ENCODE measurements around the gene OR10G8. TPM values are rescaled to one million over a fixed set of nuclear protein-coding genes. Genes with fewer than 3 reads are reported as not detected.

OR10G8 gene
- total RNA-seq, 1 experiment from 2014 or later, result not detected

DNA sequence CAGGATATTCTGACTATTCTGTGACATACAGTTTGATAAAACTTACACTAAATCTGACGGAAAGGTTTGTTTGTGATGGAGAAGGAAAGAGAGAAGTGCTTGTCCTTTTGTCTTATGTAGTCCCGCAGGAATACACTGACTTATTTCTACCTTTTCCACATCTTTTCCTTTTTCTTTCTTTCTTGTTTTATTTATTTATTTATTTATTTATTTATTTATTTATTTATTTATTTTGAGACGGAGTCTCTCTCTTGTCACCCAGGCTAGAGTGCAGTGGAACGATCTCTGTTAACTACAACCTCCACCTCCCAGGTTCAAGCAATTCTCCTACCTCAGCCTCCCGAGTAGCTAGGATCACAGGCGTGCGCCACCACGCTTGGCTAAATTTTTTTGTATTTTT lies 45.5 kb downstream of the OR10G8 start:
- Mint-ChIP-seq H3K4me1 (ENCODE audit: insufficient read depth, unreplicated experiment) (peaks cover 11% of the 10 kb centered on the region), H3K36me3 (ENCODE audit: insufficient read depth, unreplicated experiment) (no peaks in the 10 kb centered on the region), H3K27ac (ENCODE audit: low read depth, unreplicated experiment) (no peak overlapping the region), H3K9me3 (ENCODE audit: unreplicated experiment) (no peaks in the 10 kb centered on the region), H3K27me3 (ENCODE audit: insufficient read depth, unreplicated experiment) (peaks cover 9% of the 10 kb centered on the region), H3K4me3 (ENCODE audit: unreplicated experiment) (no peak overlapping the region)
- no TSS peak for BruUV-seq (replicated peaks)
- intact Hi-C loops (cut with micrococcal nuclease), result loop anchor here (5.0 kb wide), 2 partner anchors 330 kb away; partner anchors contain the start of gene ZNF202
- TF ChIP-seq, protein P1, sequence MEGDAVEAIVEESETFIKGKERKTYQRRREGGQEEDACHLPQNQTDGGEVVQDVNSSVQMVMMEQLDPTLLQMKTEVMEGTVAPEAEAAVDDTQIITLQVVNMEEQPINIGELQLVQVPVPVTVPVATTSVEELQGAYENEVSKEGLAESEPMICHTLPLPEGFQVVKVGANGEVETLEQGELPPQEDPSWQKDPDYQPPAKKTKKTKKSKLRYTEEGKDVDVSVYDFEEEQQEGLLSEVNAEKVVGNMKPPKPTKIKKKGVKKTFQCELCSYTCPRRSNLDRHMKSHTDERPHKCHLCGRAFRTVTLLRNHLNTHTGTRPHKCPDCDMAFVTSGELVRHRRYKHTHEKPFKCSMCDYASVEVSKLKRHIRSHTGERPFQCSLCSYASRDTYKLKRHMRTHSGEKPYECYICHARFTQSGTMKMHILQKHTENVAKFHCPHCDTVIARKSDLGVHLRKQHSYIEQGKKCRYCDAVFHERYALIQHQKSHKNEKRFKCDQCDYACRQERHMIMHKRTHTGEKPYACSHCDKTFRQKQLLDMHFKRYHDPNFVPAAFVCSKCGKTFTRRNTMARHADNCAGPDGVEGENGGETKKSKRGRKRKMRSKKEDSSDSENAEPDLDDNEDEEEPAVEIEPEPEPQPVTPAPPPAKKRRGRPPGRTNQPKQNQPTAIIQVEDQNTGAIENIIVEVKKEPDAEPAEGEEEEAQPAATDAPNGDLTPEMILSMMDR (IDR thresholded peaks at IDR 0.05; ENCODE audit: unreplicated experiment), result no peak
- ChIA-PET CTCF (interaction anchor here (0.6 to 4.9 kb wide), 30 partner anchors 8 to 514 kb away, joined by 3 to 61 read pairs (median 4); partner anchors contain the start of gene VWA5A), POLR2A (interaction anchor here (0.7 kb wide), 1 partner anchor 349 kb away, joined by 3 read pairs; no protein-coding TSS in a partner anchor)
- no peak for DNase-seq (ENCODE audit: unreplicated experiment)

DNA sequence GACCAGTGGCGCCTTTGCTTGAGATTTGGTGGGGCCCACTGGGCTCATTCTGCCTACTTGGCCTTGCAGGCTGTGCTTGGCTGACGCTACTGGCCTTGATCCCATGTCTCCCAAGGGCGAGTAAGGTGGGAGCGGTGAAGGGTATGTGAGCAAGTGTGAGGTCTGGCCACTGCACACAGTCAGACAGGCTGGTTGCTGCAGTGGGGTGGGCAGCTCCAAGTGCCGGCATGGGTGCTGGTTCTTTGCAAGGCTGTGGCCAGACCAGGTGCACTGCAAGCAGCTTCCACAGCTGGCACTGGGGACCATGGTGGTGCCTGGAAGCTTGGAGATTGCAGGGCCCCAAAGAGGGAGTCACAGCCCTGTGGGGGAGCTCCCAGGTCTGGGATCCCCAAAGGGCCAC lies 48.0 kb downstream of the OR10G8 start:
- ChIA-PET POLR2A (no interaction called here), CTCF (interaction anchor here (0.6 to 1.8 kb wide), 3 partner anchors 14 to 203 kb away, joined by 3 to 6 read pairs (median 5); no protein-coding TSS in a partner anchor)
- DNase-seq (ENCODE audit: unreplicated experiment), result no peak
- H3K27ac Mint-ChIP-seq (ENCODE audit: low read depth, unreplicated experiment), result no peak overlapping the region
- peaks cover under 1% of the 10 kb centered on the region for H3K4me1 Mint-ChIP-seq (ENCODE audit: insufficient read depth, unreplicated experiment)
- no peak overlapping the region for H3K4me3 Mint-ChIP-seq (ENCODE audit: unreplicated experiment)
- no TSS peak for BruUV-seq (replicated peaks)
- H3K27me3 Mint-ChIP-seq (ENCODE audit: insufficient read depth, unreplicated experiment), result no peaks in the 10 kb centered on the region
- intact Hi-C loops (cut with micrococcal nuclease), result loop anchor here (5.0 kb wide), 2 partner anchors 328 to 332 kb away; partner anchors contain the start of gene ZNF202
- TF ChIP-seq, protein P1 (IDR thresholded peaks at IDR 0.05; ENCODE audit: unreplicated experiment), result no peak
- no peaks in the 10 kb centered on the region for H3K9me3 Mint-ChIP-seq (ENCODE audit: unreplicated experiment)
- no peaks in the 10 kb centered on the region for H3K36me3 Mint-ChIP-seq (ENCODE audit: insufficient read depth, unreplicated experiment)

DNA sequence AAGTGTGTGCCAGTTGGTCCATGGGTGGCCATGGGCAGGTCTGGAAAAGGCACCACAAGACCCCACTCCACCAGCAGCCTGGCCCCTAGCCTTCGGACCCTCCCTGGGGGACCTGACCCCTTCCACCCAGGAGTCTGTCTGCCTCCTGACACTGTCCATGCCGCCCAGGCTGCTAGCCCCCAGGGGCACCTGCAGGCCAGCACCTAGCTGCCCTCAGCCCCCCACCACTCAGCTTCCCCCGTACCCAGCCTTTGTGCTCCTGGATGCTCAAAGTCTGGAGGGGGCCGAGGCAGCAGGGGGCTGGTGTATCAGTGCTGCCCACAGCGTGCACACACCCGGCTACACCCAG lies 48.9 kb downstream of the OR10G8 start:
- intact Hi-C loops (cut with micrococcal nuclease), result no loop called here
- BruUV-seq (replicated peaks), result no TSS peak
- no peak for DNase-seq (ENCODE audit: unreplicated experiment)
- ChIA-PET CTCF (interaction anchor here (1.5 to 1.8 kb wide), 2 partner anchors 119 to 202 kb away, joined by 5 to 6 read pairs; no protein-coding TSS in a partner anchor), POLR2A (no interaction called here)
- no peak overlapping the region for H3K4me3 Mint-ChIP-seq (ENCODE audit: unreplicated experiment)
- TF ChIP-seq, protein P1 (IDR thresholded peaks at IDR 0.05; ENCODE audit: unreplicated experiment), result no peak
- H3K27ac Mint-ChIP-seq (ENCODE audit: low read depth, unreplicated experiment), result no peak overlapping the region
- H3K36me3 Mint-ChIP-seq (ENCODE audit: insufficient read depth, unreplicated experiment), result no peaks in the 10 kb centered on the region
- H3K27me3 Mint-ChIP-seq (ENCODE audit: insufficient read depth, unreplicated experiment), result no peaks in the 10 kb centered on the region
- no peaks in the 10 kb centered on the region for H3K4me1 Mint-ChIP-seq (ENCODE audit: insufficient read depth, unreplicated experiment)
- no peaks in the 10 kb centered on the region for H3K9me3 Mint-ChIP-seq (ENCODE audit: unreplicated experiment)

DNA sequence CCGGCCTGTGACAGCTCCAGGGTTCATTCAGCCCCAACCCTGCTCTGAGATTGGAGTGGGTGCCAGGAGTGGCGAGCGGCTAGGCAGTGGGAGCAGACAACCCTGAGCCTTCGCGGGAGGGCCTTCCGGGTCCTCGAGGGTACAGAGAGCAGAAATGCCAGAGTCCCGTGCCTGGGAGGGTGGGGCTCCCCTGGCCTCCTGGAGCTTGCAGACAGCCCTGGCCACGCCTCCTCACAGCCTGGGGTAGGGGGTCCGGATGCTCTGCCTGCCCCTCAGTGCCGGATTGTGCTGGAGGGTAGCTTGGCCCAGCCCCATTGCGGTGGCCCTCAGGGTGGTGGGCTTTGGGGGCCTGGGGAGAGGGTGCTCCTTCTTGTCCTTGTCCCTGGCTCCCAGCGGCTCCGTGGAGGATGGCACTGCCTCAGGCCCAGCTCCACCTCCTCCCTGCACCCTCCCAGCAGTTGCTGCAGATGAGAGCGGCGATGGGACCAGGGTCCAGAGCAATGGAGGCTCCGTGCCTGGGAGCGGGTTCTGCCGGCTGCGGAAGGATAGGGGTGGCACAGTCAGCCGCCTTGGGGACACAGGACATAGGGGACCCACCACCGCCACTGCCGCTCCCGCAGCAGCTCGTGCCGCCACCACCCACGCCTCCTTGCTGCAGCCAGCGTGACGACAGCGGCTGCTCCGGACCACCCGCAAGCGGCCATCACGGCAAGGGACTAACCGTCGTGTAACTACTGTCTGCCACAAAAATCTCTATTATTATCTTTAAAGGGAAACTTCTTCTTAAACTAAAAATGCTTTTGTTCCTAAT lies 49.4 kb downstream of the OR10G8 start:
- DNase-seq (ENCODE audit: unreplicated experiment), result no peak
- no peaks in the 10 kb centered on the region for H3K9me3 Mint-ChIP-seq (ENCODE audit: unreplicated experiment)
- H3K4me1 Mint-ChIP-seq (ENCODE audit: insufficient read depth, unreplicated experiment), result no peaks in the 10 kb centered on the region
- TF ChIP-seq, protein P1 (IDR thresholded peaks at IDR 0.05; ENCODE audit: unreplicated experiment), result no peak
- no peaks in the 10 kb centered on the region for H3K27me3 Mint-ChIP-seq (ENCODE audit: insufficient read depth, unreplicated experiment)
- intact Hi-C loops (cut with micrococcal nuclease), result no loop called here
- BruUV-seq (replicated peaks), result no TSS peak
- peak overlapping the region; percentile 17 for H3K4me3 Mint-ChIP-seq (ENCODE audit: unreplicated experiment)
- CTCF ChIA-PET, result interaction anchor here (0.7 to 1.8 kb wide), 3 partner anchors 48 to 201 kb away, joined by 4 to 6 read pairs (median 5); no protein-coding TSS in a partner anchor
- H3K36me3 Mint-ChIP-seq (ENCODE audit: insufficient read depth, unreplicated experiment), result no peaks in the 10 kb centered on the region
- POLR2A ChIA-PET, result interaction anchor here (0.6 kb wide), 1 partner anchor 300 kb away, joined by 3 read pairs; no protein-coding TSS in a partner anchor
- H3K27ac Mint-ChIP-seq (ENCODE audit: low read depth, unreplicated experiment), result no peak overlapping the region
